NOMO-1 treated with DMSO at 0.1 percent for 48 hours (cell line): ENCODE measurements around the gene DIPK1B.

Experiments used
- DNase-seq: peaks from one replicate; lab custom pipeline; 2025; ENCODE audit not compliant: unreplicated experiment; lab: John Stamatoyannopoulos, UW

The DIPK1B gene

GRCh38 chr9:136711751-136712689, at the start of gene DIPK1B:
TSS of gene DIPK1B (plus strand) at chr9:136712572. CDS start at chr9:136712666, 94 bp downstream.
- no peak for DNase-seq

- DNase-seq = no peak
Observed at GRCh38 chr9:136662656-136663581, 49.5 kb upstream of the DIPK1B start, which contains the start of gene EGFL7. TSS of gene EGFL7 (plus strand) at chr9:136662916. CDS start at chr9:136668283, 5,367 bp downstream.

GRCh38 chr9:136664000-136664915, 48.1 kb upstream of the DIPK1B start:
- no peak for DNase-seq

- peak; percentile 41 for DNase-seq
Observed at GRCh38 chr9:136665111-136665703, 47.2 kb upstream of the DIPK1B start.

GRCh38 chr9:136665704-136666371, 46.5 kb upstream of the DIPK1B start:
- no peak for DNase-seq

- no peak for DNase-seq
Observed at GRCh38 chr9:136666372-136667213, 45.8 kb upstream of the DIPK1B start.

- no peak for DNase-seq
Observed at GRCh38 chr9:136667214-136667939, 45.0 kb upstream of the DIPK1B start.

- DNase-seq = no peak
Observed at GRCh38 chr9:136667940-136668760, 44.2 kb upstream of the DIPK1B start.

GRCh38 chr9:136668983-136669790, 43.2 kb upstream of the DIPK1B start:
- DNase-seq = no peak

- DNase-seq = no peak
Observed at GRCh38 chr9:136669791-136670464, 42.4 kb upstream of the DIPK1B start.

GRCh38 chr9:136670576-136671253, 41.7 kb upstream of the DIPK1B start:
- no peak for DNase-seq

GRCh38 chr9:136671254-136671614, 41.1 kb upstream of the DIPK1B start:
- no peak for DNase-seq

- peak; percentile 33 for DNase-seq
Observed at GRCh38 chr9:136671646-136672430, 40.5 kb upstream of the DIPK1B start.

- no peak for DNase-seq
Observed at GRCh38 chr9:136672431-136673087, 39.8 kb upstream of the DIPK1B start.
